Renal cortex interstitium (tissue), 11 donors: ENCODE results near the gene KIF26A. TPM values are rescaled to one million over a fixed set of nuclear protein-coding genes. Genes with fewer than 3 reads are reported as not detected.
"Not testable (repeated sequence)": the region's sequence is repeated elsewhere in the genome, so short reads cannot be mapped to it uniquely, and the experiment has no call there.

Experiments used
- DNase-seq, 11 donors: peaks; one replicate each; pipeline ENCODE4 v3.0.0-alpha.2; 2013; ENCODE audit warnings: low read depth in 9 of 11, low spot score in 4 of 11; ENCODE audit errors: extremely low read depth in 1 of 11
- polyA plus RNA-seq, 3 donors: library from polyadenylated mRNA; unstranded; fragments of 120-200 nt; gene quantifications; one replicate each; pipeline ENCODE4 v1.2.1, GENCODE V29; 2013; ENCODE audit not compliant: insufficient read length in 3 of 3

Gene KIF26A
- polyA plus RNA-seq, 3 donors: 6.2 to 14.3 (median 12.8) TPM

- DNase-seq: not testable (repeated sequence)
Measured at GRCh38 chr14:104209071-104209470, 70.7 kb downstream of the KIF26A start.

- no peak for DNase-seq
Measured at GRCh38 chr14:104209985-104210816, 71.8 kb downstream of the KIF26A start.

GRCh38 chr14:104210817-104211195, 72.4 kb downstream of the KIF26A start:
- no peak for DNase-seq

- DNase-seq: no peak
Measured at GRCh38 chr14:104211215-104211614, 72.8 kb downstream of the KIF26A start.

- DNase-seq: no peak
Measured at GRCh38 chr14:104211741-104212140, 73.4 kb downstream of the KIF26A start.

- no peak for DNase-seq
Measured at GRCh38 chr14:104212206-104213095, 74.1 kb downstream of the KIF26A start.

- DNase-seq: no peak
Measured at GRCh38 chr14:104213301-104214034, 75.1 kb downstream of the KIF26A start.

GRCh38 chr14:104214431-104215218, 76.2 kb downstream of the KIF26A start:
- DNase-seq: no peak

- DNase-seq: no peak
Measured at GRCh38 chr14:104215706-104216334, 77.4 kb downstream of the KIF26A start.

GRCh38 chr14:104216457-104216856, 78.1 kb downstream of the KIF26A start:
- no peak for DNase-seq

- no peak for DNase-seq
Measured at GRCh38 chr14:104217486-104218360, 79.3 kb downstream of the KIF26A start.

GRCh38 chr14:104218361-104219180, 80.2 kb downstream of the KIF26A start:
- DNase-seq: no peak

- no peak for DNase-seq
Measured at GRCh38 chr14:104219731-104220214, 81.4 kb downstream of the KIF26A start.

GRCh38 chr14:104220215-104221070, 82.1 kb downstream of the KIF26A start:
- DNase-seq: no peak

GRCh38 chr14:104221071-104221625, 82.8 kb downstream of the KIF26A start:
- no peak for DNase-seq
